GM18499 (cell line): ENCODE measurements around the gene HEPHL1.
"Not testable (repeated sequence)": the region's sequence is repeated elsewhere in the genome, so short reads cannot be mapped to it uniquely, and the experiment has no call there.

ENCODE experiments used
- ATAC-seq: cut with Tn5 transposase; IDR thresholded peaks from one replicate; pipeline ENCODE4 v1.9.1; 2021; ENCODE audit warnings: moderate number of reproducible peaks; ENCODE audit not compliant: insufficient read depth, unreplicated experiment

The HEPHL1 gene

DNA sequence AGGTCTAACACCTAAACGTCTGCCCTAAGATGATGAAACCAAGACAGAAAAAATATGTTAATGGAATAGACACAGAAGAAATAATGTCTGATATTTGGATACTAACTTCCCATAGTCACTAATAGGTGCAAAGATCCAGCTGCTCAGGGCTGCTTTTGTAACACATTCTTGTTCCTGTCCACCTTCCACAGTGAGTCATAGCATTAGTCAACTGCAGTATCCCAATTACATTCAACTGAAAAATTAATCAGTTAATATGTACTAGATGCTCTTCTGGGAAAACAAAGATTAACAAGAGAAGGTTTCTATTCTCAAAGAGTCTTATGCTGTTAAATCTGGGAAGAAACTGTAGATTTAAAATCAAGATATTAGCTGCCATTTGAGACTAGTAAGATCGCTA lies 47.6 kb downstream of the HEPHL1 start:
- ATAC-seq, result no peak

DNA sequence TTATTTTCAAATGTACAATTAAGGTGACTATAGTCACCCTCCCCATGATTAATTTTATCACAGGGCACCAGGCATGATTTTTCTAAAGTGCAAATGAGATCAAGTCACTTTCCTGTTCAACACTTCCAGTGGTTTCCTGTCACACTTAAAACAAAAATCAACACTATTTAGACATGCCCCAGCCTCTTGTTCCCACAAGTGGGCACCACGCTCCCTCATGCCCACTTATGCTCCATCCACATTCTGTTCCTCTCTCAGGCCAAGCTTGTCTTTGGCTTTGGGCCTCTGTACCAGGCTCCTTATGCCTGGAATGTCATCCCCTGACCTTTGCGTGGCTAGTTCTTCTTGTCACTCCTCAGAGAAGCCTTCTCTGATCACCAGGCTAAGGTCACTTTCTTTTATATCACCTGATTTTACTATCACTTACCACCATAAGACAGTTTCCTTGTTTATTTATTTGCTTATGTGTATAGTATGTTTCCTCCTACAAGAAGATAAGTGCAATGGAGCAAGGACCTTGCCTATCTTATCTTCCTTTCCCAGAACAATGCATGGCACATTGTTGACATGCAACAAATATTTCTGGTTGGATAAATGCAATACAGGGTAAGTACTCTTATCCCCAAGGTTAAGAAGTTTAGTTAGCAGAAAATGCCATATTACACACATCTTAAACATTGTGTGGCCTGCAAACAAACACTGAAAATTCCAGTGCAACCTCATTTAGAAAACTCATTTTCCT lies 56.6 kb downstream of the HEPHL1 start:
- no peak for ATAC-seq

GRCh38 chr11:94084164-94084563 lies 63.0 kb downstream of the HEPHL1 start:
- no peak for ATAC-seq

- no peak for ATAC-seq
Observed at GRCh38 chr11:94088906-94089305, 67.8 kb downstream of the HEPHL1 start.

- ATAC-seq, result no peak
Observed at GRCh38 chr11:94089341-94089740, 68.2 kb downstream of the HEPHL1 start.

DNA sequence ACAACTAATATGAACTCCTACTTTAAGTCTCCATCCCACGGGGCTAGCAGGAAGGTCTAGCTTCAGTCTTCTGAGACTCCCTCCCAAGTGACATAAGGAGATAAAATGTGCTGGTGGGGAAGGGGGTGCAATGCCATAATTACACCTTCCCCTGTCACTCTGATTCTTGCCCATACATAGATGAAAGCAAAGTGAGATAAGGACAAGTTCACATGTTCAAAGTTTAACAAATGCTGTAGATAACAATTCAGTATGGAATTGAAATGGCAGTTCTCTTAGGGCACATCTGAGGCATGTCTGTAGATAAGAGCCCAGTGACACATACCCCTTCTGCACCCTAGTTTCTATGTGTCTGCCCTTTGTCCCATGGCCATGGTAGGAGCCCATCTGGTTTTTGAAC lies 69.2 kb downstream of the HEPHL1 start:
- no peak for ATAC-seq

DNA sequence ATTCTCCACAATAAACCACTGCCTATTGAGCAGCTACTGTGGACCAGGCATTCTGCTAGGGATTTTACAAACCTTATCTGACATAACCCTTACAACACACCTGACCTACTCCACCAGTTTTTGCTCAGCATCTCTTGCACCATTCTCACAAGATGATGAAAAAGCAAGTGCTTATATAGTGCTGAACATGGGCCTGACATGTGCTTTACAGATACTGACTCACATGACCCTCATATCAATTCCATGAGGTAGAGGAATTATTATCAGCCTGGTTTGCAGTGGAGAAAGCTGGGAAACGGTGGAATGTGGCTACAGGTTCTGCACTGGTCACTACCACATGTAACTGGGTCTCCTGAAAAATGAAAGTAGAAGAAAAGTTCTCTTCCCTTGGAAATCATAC lies 69.9 kb downstream of the HEPHL1 start:
- ATAC-seq, result no peak

DNA sequence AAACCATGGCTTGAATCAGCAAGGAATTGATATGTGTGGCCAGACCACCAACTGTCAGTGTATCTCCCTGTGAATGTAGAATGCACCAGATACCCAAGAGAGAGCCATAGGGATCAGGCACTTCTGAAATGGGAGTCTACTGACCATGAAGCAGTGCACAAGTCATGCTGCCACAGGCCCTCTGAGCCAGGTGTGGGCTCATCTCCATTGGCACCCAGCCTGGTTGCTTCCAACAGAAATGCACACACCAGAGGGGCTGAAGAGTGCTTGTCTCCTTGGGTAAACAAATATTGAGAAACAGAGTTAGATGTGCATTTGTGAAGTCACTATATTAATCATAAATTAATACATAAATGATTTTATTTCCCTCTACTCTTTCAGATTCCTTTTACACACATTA lies 79.1 kb downstream of the HEPHL1 start:
- no peak for ATAC-seq

- ATAC-seq, result no peak
Observed at GRCh38 chr11:94103471-94103870, 82.3 kb downstream of the HEPHL1 start.

DNA sequence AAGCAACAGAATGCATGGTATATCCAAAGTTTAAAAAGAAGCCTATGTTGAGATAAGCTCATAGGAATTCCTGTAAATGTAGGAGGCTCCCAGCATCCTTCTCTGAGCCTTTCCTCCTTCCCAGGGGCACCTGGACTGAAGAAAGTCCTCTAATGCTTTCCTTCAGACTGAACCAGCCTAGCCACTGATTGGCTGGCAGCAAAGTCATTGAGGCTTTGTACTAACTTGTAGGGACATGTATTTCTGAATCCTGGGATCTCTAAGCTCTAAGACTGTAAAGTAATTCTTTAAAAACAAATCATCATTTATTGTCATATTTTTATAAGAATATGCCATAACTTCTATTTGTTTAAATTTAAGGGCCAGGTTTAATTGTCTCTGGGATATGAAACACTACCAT lies 83.6 kb downstream of the HEPHL1 start:
- ATAC-seq, result no peak

DNA sequence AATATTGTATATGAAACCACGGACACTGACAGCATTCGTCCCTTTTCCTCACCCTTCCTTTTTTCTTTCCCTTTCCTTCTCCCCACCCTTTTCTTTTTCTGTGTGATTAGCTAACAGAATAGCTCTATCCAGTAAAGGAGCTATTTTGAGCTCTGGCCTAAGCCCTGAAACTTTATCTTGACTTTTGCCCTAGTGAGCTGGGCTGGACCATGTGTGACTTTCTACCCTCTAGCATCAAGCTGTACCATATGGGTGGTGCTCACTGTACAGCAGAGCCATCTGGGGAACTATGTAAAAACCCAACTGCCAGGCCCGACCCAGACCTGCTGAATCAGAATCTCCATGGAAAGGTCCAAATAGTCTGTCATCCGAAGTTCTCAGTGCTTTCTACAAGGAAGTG lies 85.6 kb downstream of the HEPHL1 start:
- ATAC-seq, result no peak

- no peak for ATAC-seq
Observed at GRCh38 chr11:94107363-94107762, 86.2 kb downstream of the HEPHL1 start.

- ATAC-seq, result no peak
Observed at GRCh38 chr11:94111241-94111640, 90.1 kb downstream of the HEPHL1 start.

DNA sequence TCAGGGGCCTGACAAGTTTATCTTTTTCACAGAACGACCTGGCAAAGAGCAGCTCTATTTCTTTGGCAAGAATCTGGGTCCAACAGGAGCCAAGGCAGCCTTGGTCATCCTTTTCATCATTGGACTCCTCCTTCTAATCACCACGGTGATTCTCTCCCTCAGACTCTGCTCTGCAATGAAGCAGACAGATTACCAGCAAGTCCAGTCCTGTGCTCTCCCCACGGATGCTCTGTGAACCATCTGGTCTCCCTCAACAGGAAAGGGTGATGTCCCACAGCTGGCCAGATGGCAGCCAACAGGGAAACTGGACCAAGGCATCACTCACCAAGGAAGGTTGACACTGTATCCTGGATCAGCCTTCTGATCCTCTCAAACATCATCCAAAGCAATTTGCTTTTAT lies 90.5 kb downstream of the HEPHL1 start:
- ATAC-seq, result no peak

GRCh38 chr11:94112206-94112953 lies 91.2 kb downstream of the HEPHL1 start:
- no peak for ATAC-seq

DNA sequence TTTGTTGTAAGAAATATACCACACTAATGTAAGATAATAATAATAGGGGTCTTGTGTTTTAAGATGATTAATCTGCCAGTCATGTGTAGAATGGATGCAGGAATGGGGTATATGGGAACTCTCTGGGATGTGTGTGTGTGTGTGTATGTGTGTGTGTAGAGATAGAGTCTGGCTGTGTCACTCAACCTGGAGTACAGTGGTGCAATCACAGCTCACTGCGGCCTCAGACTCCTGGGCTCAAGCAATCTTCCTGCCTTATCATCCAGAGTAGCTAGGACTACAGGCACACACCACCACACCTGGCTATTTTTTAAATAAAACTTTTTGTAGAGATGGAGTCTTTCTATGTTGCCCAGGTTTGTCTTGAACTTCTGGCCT lies 96.0 kb downstream of the HEPHL1 start:
- no peak for ATAC-seq

DNA sequence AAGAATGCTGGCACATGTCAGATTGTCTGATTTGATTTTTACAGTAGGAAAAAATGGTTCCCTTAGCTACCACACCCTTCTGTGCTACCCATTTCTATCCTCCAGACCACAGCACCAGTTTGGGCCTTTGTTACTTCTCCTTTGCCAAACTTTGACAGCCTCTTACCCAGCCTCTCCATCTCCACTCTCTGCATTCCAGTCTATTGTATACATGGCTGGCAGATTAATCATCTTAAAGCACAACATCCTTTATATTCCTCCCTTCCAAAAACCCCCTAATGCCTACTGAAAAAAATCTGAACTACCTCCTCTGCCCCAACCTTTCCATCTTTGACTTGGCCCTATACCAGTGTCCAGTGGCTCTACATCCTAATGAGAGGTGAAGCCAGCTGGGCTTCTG lies 96.7 kb downstream of the HEPHL1 start:
- ATAC-seq, result no peak

GRCh38 chr11:94119676-94120075 lies 98.5 kb downstream of the HEPHL1 start:
- not testable (repeated sequence) for ATAC-seq

- not testable (repeated sequence) for ATAC-seq
Observed at GRCh38 chr11:94120516-94120915, 99.4 kb downstream of the HEPHL1 start.

- no peak for ATAC-seq
Observed at GRCh38 chr11:94120946-94121345, 99.8 kb downstream of the HEPHL1 start.

DNA sequence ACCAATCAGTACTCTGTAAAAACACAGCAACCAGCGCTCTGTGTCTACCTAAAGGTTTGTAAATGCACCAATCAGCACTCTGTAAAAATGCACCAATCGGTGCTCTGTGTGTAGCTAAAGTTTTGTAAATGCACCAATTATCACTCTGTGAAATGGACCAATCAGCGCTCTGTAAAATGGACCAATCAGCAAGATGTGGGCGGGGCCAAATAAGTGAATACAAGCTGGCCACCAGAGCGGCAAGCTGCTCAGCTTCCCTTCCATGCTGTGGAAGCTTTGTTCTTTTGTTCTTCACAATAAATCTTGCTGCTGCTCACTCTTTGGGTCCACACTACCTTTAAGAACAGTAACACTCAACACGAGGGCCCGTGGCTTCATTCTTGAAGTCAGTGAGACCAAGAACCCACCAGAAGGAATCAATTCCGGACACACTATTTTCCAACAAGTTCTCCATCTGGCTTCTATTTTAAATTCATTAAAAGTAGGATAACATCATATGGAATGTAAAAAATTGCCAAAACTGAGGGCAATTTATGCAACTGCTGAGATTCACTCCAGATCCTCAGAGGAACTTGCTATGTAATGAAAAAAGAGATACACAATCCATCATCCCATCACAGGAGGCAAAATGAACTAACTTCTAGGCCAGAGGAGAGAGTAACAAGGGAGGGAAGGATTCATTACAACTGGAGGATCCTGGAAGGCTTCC lies 104.4 kb downstream of the HEPHL1 start:
- ATAC-seq, result no peak
